ENCODE measurements around the gene PTGR2. TPM values are rescaled to one million over a fixed set of nuclear protein-coding genes. Genes with fewer than 3 reads are reported as not detected.
A peak's percentile ranks its signal among the peaks of the same experiment; 100 is the strongest.
"Not testable (repeated sequence)": the region's sequence is repeated elsewhere in the genome, so short reads cannot be mapped to it uniquely, and the experiment has no call there.

The PTGR2 gene
- total and polyA plus RNA-seq, 2 donors: 5.5 to 13.3 TPM

DNA sequence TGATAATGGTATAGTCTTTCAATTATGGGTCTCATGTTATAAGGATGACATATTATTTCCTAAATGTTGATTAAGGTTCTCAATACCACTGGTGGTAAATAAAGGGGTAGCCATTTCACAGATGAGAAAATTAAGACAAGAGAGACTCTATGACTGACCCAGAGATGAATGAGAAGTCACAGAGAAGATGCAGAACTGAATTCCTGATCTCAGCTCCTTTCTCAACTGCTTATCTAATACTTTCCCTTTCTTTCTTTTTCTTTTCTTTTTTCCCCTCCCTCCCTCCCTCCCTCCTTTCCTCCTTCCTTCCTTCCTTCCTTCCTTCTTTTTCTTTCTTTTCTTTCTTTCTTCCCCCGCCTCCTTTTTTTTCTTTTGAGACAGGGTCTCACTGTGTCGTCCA lies 8.3 kb upstream of the PTGR2 start:
- Histone ChIP-seq H3K27ac (ENCODE audit: low read depth) (no peak overlapping the region), H3K4me1 (ENCODE audit: insufficient read depth) (no peaks in the 10 kb centered on the region), H3K36me3 (ENCODE audit: insufficient read depth) (no peaks in the 10 kb centered on the region), H3K4me3 (ENCODE audit: low read depth, low read length) (no peak overlapping the region)
- WGBS: 71% methylated on average over 2 of the region's 2 CpGs
- DNase-seq (ENCODE audit: extremely low spot score): no peak

GRCh38 chr14:73846947-73847346 lies 4.7 kb upstream of the PTGR2 start:
- no peaks in the 10 kb centered on the region for H3K36me3 ChIP-seq (ENCODE audit: insufficient read depth)
- DNase-seq (ENCODE audit: extremely low spot score): no peak
- H3K27ac ChIP-seq (ENCODE audit: low read depth): no peak overlapping the region
- H3K4me1 ChIP-seq (ENCODE audit: insufficient read depth): no peaks in the 10 kb centered on the region
- 69% methylated on average over 4 of the region's 4 CpGs for WGBS
- H3K4me3 ChIP-seq (ENCODE audit: low read depth, low read length): no peak overlapping the region

GRCh38 chr14:73851000-73851399 lies 631 bp upstream of the PTGR2 start:
- Histone ChIP-seq H3K4me3 (ENCODE audit: low read depth, low read length) (peak overlapping the region; percentile 47), H3K36me3 (ENCODE audit: insufficient read depth) (no peaks in the 10 kb centered on the region), H3K4me1 (ENCODE audit: insufficient read depth) (no peaks in the 10 kb centered on the region), H3K27ac (ENCODE audit: low read depth) (peak overlapping the region; percentile 58)
- 38% methylated on average over 6 of the region's 6 CpGs for WGBS
- DNase-seq (ENCODE audit: extremely low spot score): no peak

- Histone ChIP-seq H3K4me1 (ENCODE audit: insufficient read depth) (no peaks in the 10 kb centered on the region), H3K36me3 (ENCODE audit: insufficient read depth) (peaks cover 2% of the 10 kb centered on the region), H3K4me3 (ENCODE audit: low read depth, low read length) (no peak overlapping the region), H3K27ac (ENCODE audit: low read depth) (no peak overlapping the region)
- DNase-seq (ENCODE audit: extremely low spot score): no peak
These were observed 7.5 kb downstream of the PTGR2 start for GRCh38 chr14:73859145-73859544.

DNA sequence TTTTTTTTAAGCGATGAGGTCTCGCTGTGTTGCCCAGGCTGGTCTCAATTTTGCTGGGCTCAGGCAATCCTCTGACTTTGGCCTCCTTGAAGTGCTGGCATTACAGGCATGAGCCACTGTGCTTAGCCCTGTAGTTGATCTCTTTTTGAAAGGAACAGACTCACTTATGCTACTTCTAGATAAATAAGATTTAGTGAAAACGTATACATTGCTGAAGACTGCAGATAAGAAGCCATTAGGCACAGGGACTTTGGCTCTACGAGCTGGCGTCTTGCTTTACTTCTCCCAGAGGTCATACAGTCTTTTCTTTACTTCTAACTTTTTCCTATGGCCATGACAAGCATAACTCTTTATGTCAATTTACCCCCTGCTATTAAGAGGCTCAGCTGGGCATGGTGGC lies 9.4 kb downstream of the PTGR2 start:
- Histone ChIP-seq H3K4me1 (ENCODE audit: insufficient read depth) (no peaks in the 10 kb centered on the region), H3K4me3 (ENCODE audit: low read depth, low read length) (no peak overlapping the region), H3K27ac (ENCODE audit: low read depth) (no peak overlapping the region), H3K36me3 (ENCODE audit: insufficient read depth) (peaks cover 5% of the 10 kb centered on the region)
- DNase-seq (ENCODE audit: extremely low spot score): no peak
- WGBS: 71% methylated on average over 5 of the region's 5 CpGs

GRCh38 chr14:73862480-73862879 lies 10.8 kb downstream of the PTGR2 start:
- Histone ChIP-seq H3K4me1 (ENCODE audit: insufficient read depth) (no peaks in the 10 kb centered on the region), H3K27ac (ENCODE audit: low read depth) (no peak overlapping the region), H3K4me3 (ENCODE audit: low read depth, low read length) (no peak overlapping the region), H3K36me3 (ENCODE audit: insufficient read depth) (peaks cover 5% of the 10 kb centered on the region)
- 94% methylated on average over 8 of the region's 8 CpGs for WGBS
- no peak for DNase-seq (ENCODE audit: extremely low spot score)

GRCh38 chr14:73863209-73863608 lies 11.6 kb downstream of the PTGR2 start:
- H3K36me3 ChIP-seq (ENCODE audit: insufficient read depth): peaks cover 5% of the 10 kb centered on the region
- H3K27ac ChIP-seq (ENCODE audit: low read depth): no peak overlapping the region
- 93% methylated on average over 2 of the region's 2 CpGs for WGBS
- DNase-seq (ENCODE audit: extremely low spot score): no peak
- H3K4me3 ChIP-seq (ENCODE audit: low read depth, low read length): no peak overlapping the region
- H3K4me1 ChIP-seq (ENCODE audit: insufficient read depth): no peaks in the 10 kb centered on the region

DNA sequence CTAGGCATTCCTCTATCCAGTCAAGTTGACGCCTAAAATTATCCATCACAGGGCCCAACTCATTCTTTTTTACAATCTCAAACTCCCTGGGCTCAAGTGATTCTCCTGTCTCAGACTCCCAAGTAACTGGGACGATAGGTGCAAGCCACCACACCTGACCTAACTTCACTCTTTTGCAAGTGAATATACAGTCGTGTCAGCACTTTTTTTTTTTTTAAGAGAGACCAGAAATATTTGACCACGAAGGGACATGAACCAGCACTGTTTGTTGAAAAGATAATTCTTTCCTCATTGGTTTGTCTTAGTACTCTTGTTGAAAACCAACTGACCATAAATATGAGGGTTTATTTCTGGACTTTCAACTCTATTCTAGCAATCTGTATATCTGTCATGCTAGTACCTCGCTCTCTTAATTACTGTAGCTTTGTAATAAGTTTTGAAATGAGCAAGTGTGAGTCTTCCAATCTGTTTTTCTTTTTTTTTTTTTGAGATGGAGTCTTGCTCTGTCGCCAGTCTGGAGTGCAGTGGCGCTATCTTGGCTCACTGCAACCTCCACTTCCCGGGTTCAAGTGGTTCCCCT lies 14.0 kb downstream of the PTGR2 start:
- H3K27ac ChIP-seq (ENCODE audit: low read depth): no peak overlapping the region
- peaks cover 5% of the 10 kb centered on the region for H3K36me3 ChIP-seq (ENCODE audit: insufficient read depth)
- no peak for DNase-seq (ENCODE audit: extremely low spot score)
- H3K4me1 ChIP-seq (ENCODE audit: insufficient read depth): no peaks in the 10 kb centered on the region
- H3K4me3 ChIP-seq (ENCODE audit: low read depth, low read length): no peak overlapping the region
- 93% methylated on average over 8 of the region's 8 CpGs for WGBS

DNA sequence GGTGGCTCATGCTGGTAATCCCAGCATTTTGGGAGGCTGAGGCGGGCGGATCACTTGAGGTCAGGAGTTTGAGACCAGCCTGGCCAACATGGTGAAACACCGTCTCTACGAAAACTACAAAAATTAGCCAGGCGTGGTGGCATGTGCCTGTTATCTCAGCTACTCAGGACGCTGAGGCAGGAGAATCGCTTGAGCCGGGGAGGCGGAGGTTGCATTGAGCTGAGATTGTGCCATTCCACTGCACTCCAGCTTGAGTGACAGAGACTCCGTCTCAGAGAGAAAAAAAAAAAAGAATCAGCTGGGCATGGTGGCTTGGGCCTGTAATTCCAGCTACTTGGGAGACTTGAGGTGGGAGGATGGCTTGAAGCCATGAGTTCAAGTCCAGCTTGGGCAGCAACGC lies 18.1 kb downstream of the PTGR2 start:
- not testable (repeated sequence) for H3K4me1 ChIP-seq (ENCODE audit: insufficient read depth); H3K4me3 ChIP-seq (ENCODE audit: low read depth, low read length); H3K36me3 ChIP-seq (ENCODE audit: insufficient read depth); H3K27ac ChIP-seq (ENCODE audit: low read depth); DNase-seq (ENCODE audit: extremely low spot score)
- 95% methylated on average over 11 of the region's 11 CpGs for WGBS

GRCh38 chr14:73870525-73871235 lies 19.0 kb downstream of the PTGR2 start:
- Histone ChIP-seq H3K4me3 (ENCODE audit: low read depth, low read length) (no peak overlapping the region), H3K27ac (ENCODE audit: low read depth) (no peak overlapping the region), H3K4me1 (ENCODE audit: insufficient read depth) (no peaks in the 10 kb centered on the region), H3K36me3 (ENCODE audit: insufficient read depth) (peaks cover 2% of the 10 kb centered on the region)
- WGBS: 97% methylated on average over 2 of the region's 2 CpGs
- DNase-seq (ENCODE audit: extremely low spot score): no peak

DNA sequence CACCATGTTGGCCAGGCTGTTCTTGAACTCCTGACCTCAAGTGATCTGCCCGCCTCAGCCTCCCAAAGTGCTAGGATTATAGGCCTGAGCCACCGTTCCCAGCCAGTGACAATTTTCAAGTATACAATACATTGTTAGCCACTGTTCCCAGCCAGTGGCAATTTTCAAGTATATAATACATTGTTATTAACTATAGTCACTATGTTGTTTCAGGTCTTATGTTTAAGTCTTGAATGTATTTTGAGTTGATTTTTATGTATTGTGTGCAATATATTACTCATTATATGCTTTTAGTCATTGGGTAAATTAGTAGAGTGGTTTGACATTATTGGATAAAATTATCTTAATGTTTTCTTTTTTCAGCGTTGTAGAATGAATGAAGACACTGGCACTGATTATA lies 22.0 kb downstream of the PTGR2 start:
- WGBS: 90% methylated on average over 3 of the region's 3 CpGs
- Histone ChIP-seq H3K36me3 (ENCODE audit: insufficient read depth) (peaks cover 2% of the 10 kb centered on the region), H3K27ac (ENCODE audit: low read depth) (no peak overlapping the region), H3K4me1 (ENCODE audit: insufficient read depth) (no peaks in the 10 kb centered on the region), H3K4me3 (ENCODE audit: low read depth, low read length) (no peak overlapping the region)
- DNase-seq (ENCODE audit: extremely low spot score): no peak

GRCh38 chr14:73877790-73878189 lies 26.2 kb downstream of the PTGR2 start:
- 90% methylated on average over 3 of the region's 3 CpGs for WGBS
- no peak overlapping the region for H3K4me3 ChIP-seq (ENCODE audit: low read depth, low read length)
- peaks cover 2% of the 10 kb centered on the region for H3K36me3 ChIP-seq (ENCODE audit: insufficient read depth)

GRCh38 chr14:73878436-73878835 lies 26.8 kb downstream of the PTGR2 start:
- Histone ChIP-seq H3K4me3 (ENCODE audit: low read depth, low read length) (no peak overlapping the region), H3K4me1 (ENCODE audit: insufficient read depth) (no peaks in the 10 kb centered on the region), H3K27ac (ENCODE audit: low read depth) (no peak overlapping the region), H3K36me3 (ENCODE audit: insufficient read depth) (no peaks in the 10 kb centered on the region)
- DNase-seq (ENCODE audit: extremely low spot score): no peak
- 79% methylated on average over 6 of the region's 6 CpGs for WGBS

More at GRCh38 chr14:73877790-73878189, 26.2 kb downstream of the PTGR2 start:
- H3K27ac ChIP-seq (ENCODE audit: low read depth): no peak overlapping the region
- no peaks in the 10 kb centered on the region for H3K4me1 ChIP-seq (ENCODE audit: insufficient read depth)
- DNase-seq (ENCODE audit: extremely low spot score): no peak

DNA sequence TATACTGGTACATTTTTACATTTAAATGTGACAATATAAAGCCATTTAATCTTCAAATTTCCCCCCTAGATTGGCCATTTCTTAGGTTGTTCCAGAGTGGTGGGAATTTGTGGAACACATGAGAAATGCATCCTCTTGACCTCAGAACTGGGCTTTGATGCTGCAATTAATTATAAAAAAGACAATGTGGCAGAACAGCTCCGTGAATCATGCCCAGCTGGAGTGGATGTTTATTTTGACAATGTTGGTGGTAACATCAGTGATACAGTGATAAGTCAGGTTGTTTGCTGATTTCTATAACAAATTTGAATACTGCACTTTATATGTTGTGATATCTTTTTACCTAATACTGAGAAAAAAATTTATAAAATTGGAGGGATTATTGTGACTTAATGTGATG lies 27.4 kb downstream of the PTGR2 start:
- Histone ChIP-seq H3K4me1 (ENCODE audit: insufficient read depth) (no peaks in the 10 kb centered on the region), H3K36me3 (ENCODE audit: insufficient read depth) (no peaks in the 10 kb centered on the region), H3K4me3 (ENCODE audit: low read depth, low read length) (no peak overlapping the region), H3K27ac (ENCODE audit: low read depth) (no peak overlapping the region)
- 63% methylated on average over 1 of the region's 1 CpG for WGBS
- no peak for DNase-seq (ENCODE audit: extremely low spot score)
